HL-60 (cell line): ENCODE measurements around the gene ZNF800.

Experiments
- GABPA ChIP-seq: IDR thresholded peaks from 2 replicates; pipeline ENCODE4 v1.6.1; 2012; ENCODE audit warnings: low read depth
- POLR2AphosphoS5 ChIP-seq: IDR thresholded peaks from 2 replicates; pipeline ENCODE4 v1.6.1; 2012; ENCODE audit warnings: low read depth
- SPI1 ChIP-seq: IDR thresholded peaks from 2 replicates; pipeline ENCODE4 v1.6.1; 2012; ENCODE audit warnings: low read depth, mild to moderate bottlenecking, borderline replicate concordance
- TF ChIP-seq, protein P1 (sequence below): IDR thresholded peaks from one replicate; pipeline ENCODE4 v1.5.1; 2011; ENCODE audit warnings: low read length, control low read depth, inconsistent platforms; ENCODE audit not compliant: insufficient read depth
- TF ChIP-seq, protein P2 (sequence below): IDR thresholded peaks from 2 replicates; pipeline ENCODE4 v1.6.1; 2012; ENCODE audit warnings: low read depth; ENCODE audit not compliant: insufficient replicate concordance

DNA sequence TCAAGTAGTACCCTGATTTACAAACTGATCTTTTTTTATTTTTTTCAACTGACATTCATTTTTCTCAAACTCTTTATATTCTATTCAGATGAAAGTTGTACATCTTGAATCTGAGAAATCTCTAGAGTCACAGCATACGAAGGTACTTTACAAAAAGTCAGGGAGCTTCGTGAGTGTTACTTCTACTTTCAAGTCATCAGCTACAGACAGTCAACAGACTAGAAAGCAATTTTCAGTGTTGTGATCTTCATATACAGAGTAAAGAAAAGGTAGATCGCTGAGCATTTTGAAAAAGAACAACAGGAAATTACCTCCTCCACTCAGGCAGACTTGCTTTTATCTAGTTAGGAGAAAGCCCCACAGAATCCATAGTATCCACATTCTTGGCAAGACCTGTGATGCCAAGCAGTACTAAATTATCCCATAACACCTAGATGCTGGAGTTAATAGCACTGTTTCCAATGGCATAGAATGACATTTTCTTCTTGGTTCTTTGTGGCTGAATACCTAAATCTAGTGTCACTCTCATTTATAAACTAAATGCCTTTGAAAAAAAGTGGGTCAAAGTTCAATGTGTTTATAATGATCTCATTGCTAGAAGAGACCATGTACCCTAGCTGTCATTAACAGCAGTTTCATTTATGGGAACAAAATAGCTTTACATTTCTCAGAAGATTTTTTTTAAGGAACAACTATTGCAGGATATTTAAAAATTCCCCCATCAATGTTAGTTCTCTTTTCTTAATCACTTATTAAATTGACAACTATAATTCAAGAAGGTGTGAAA lies 12.0 kb upstream of the ZNF800 start:
- TF ChIP-seq SPI1 (no peak), POLR2AphosphoS5 (no peak), GABPA (no peak)
- TF ChIP-seq, protein P1, sequence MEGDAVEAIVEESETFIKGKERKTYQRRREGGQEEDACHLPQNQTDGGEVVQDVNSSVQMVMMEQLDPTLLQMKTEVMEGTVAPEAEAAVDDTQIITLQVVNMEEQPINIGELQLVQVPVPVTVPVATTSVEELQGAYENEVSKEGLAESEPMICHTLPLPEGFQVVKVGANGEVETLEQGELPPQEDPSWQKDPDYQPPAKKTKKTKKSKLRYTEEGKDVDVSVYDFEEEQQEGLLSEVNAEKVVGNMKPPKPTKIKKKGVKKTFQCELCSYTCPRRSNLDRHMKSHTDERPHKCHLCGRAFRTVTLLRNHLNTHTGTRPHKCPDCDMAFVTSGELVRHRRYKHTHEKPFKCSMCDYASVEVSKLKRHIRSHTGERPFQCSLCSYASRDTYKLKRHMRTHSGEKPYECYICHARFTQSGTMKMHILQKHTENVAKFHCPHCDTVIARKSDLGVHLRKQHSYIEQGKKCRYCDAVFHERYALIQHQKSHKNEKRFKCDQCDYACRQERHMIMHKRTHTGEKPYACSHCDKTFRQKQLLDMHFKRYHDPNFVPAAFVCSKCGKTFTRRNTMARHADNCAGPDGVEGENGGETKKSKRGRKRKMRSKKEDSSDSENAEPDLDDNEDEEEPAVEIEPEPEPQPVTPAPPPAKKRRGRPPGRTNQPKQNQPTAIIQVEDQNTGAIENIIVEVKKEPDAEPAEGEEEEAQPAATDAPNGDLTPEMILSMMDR = no peak
- TF ChIP-seq, protein P2, sequence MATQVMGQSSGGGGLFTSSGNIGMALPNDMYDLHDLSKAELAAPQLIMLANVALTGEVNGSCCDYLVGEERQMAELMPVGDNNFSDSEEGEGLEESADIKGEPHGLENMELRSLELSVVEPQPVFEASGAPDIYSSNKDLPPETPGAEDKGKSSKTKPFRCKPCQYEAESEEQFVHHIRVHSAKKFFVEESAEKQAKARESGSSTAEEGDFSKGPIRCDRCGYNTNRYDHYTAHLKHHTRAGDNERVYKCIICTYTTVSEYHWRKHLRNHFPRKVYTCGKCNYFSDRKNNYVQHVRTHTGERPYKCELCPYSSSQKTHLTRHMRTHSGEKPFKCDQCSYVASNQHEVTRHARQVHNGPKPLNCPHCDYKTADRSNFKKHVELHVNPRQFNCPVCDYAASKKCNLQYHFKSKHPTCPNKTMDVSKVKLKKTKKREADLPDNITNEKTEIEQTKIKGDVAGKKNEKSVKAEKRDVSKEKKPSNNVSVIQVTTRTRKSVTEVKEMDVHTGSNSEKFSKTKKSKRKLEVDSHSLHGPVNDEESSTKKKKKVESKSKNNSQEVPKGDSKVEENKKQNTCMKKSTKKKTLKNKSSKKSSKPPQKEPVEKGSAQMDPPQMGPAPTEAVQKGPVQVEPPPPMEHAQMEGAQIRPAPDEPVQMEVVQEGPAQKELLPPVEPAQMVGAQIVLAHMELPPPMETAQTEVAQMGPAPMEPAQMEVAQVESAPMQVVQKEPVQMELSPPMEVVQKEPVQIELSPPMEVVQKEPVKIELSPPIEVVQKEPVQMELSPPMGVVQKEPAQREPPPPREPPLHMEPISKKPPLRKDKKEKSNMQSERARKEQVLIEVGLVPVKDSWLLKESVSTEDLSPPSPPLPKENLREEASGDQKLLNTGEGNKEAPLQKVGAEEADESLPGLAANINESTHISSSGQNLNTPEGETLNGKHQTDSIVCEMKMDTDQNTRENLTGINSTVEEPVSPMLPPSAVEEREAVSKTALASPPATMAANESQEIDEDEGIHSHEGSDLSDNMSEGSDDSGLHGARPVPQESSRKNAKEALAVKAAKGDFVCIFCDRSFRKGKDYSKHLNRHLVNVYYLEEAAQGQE = no peak
